ENCODE results near the gene E4F1. TPM values are rescaled to one million over a fixed set of nuclear protein-coding genes. Genes with fewer than 3 reads are reported as not detected.

Gene E4F1
- total RNA-seq, 4 donors from 2014 or later: 24.5 to 38.4 (median 27.0) TPM

DNA sequence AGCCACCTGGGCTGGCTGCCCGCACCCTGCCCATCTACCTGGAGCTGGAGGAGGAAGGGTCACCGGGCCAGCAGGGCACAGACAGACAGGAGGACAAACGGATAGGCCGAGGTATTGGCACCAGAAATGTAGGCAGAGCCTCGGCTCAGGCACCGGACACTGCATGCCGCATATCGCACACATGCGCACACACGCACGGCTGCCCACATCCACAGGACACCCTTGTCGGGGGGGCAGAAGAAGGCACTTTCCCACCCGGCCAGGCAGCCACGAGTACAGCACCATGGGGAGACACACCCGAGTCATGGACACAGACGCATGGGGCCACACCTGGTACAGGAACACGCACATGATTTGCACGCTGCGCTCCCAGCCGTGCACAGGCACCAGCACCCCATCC lies 41.4 kb upstream of the E4F1 start:
- Histone ChIP-seq H3K27me3 (no peaks in the 10 kb centered on the region), H3K4me1 (no peaks in the 10 kb centered on the region), H3K4me3 (no peak overlapping the region), H3K9me3 (no peaks in the 10 kb centered on the region), H3K36me3 (peaks cover 0 to 2% of the 10 kb centered on the region in 2 donors), H3K27ac (no peak overlapping the region)
- ATAC-seq (no peak), DNase-seq (no peak)
- intact Hi-C loops (cut with DNase I; ENCODE audit: low total_unique reads): no loop called here
- TF ChIP-seq, protein P1, sequence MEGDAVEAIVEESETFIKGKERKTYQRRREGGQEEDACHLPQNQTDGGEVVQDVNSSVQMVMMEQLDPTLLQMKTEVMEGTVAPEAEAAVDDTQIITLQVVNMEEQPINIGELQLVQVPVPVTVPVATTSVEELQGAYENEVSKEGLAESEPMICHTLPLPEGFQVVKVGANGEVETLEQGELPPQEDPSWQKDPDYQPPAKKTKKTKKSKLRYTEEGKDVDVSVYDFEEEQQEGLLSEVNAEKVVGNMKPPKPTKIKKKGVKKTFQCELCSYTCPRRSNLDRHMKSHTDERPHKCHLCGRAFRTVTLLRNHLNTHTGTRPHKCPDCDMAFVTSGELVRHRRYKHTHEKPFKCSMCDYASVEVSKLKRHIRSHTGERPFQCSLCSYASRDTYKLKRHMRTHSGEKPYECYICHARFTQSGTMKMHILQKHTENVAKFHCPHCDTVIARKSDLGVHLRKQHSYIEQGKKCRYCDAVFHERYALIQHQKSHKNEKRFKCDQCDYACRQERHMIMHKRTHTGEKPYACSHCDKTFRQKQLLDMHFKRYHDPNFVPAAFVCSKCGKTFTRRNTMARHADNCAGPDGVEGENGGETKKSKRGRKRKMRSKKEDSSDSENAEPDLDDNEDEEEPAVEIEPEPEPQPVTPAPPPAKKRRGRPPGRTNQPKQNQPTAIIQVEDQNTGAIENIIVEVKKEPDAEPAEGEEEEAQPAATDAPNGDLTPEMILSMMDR (IDR thresholded peaks at IDR 0.05 in 4 of 5, conservative IDR thresholded peaks at IDR 0.05 in 1 of 5): no peak
- TF ChIP-seq POLR2A (IDR thresholded peaks at IDR 0.05): no peak
- in situ Hi-C loops (cut with MboI; ENCODE audit: low sequenced_read_pairs in 4 of 4): no loop called here

DNA sequence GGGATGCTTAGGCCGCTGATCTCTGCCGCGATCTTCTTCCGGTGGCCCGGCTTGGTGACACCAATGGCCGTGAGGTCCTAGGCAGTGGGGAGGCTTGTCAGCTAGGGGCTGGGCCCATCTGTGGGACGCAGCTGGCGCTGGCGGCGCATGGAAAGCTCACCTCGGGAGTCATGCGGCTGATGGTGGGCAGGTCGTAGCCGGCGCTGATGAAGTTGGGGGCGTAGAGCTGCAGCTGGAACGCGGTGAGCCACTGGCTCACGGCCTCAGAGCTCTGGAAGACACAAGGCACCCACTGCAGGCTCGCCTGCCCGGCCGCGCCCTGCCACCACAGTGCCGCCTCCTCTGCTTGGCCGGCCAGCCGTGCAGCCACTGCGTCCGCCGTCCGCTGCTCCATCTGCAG lies 39.7 kb upstream of the E4F1 start:
- no peak for DNase-seq
- no peaks in the 10 kb centered on the region for H3K36me3 ChIP-seq
- no peak overlapping the region for H3K27ac ChIP-seq
- H3K9me3 ChIP-seq: no peaks in the 10 kb centered on the region
- no peaks in the 10 kb centered on the region for H3K27me3 ChIP-seq
- intact Hi-C loops (cut with DNase I; ENCODE audit: low total_unique reads): no loop called here
- in situ Hi-C loops (cut with MboI; ENCODE audit: low sequenced_read_pairs in 4 of 4): no loop called here
- no peak for ATAC-seq
- no peak overlapping the region for H3K4me3 ChIP-seq
- H3K4me1 ChIP-seq: no peaks in the 10 kb centered on the region
- TF ChIP-seq, protein P1 (IDR thresholded peaks at IDR 0.05 in 4 of 5, conservative IDR thresholded peaks at IDR 0.05 in 1 of 5): no peak
- TF ChIP-seq POLR2A (IDR thresholded peaks at IDR 0.05): no peak

- H3K4me3 ChIP-seq: no peak overlapping the region
- no peaks in the 10 kb centered on the region for H3K9me3 ChIP-seq
- TF ChIP-seq, protein P1 (IDR thresholded peaks at IDR 0.05 in 4 of 5, conservative IDR thresholded peaks at IDR 0.05 in 1 of 5): no peak
- no peak for TF ChIP-seq POLR2A (IDR thresholded peaks at IDR 0.05)
- no peaks in the 10 kb centered on the region for H3K36me3 ChIP-seq
- DNase-seq (no peak), ATAC-seq (no peak)
- H3K4me1 ChIP-seq: no peaks in the 10 kb centered on the region
- in situ Hi-C loops (cut with MboI; ENCODE audit: low sequenced_read_pairs in 4 of 4) (no loop called here), intact Hi-C loops (cut with DNase I; ENCODE audit: low total_unique reads) (no loop called here)
- H3K27me3 ChIP-seq: no peaks in the 10 kb centered on the region
- H3K27ac ChIP-seq: no peak overlapping the region
These were observed 39.0 kb upstream of the E4F1 start for GRCh38 chr16:2184346-2184745.

- no peaks in the 10 kb centered on the region for H3K9me3 ChIP-seq
- no peaks in the 10 kb centered on the region for H3K27me3 ChIP-seq
- no peaks in the 10 kb centered on the region for H3K36me3 ChIP-seq
- no peaks in the 10 kb centered on the region for H3K4me1 ChIP-seq
- H3K27ac ChIP-seq: no peak overlapping the region
- intact Hi-C loops (cut with DNase I; ENCODE audit: low total_unique reads) (no loop called here), in situ Hi-C loops (cut with MboI; ENCODE audit: low sequenced_read_pairs in 4 of 4) (no loop called here)
- DNase-seq: no peak
- TF ChIP-seq POLR2A (IDR thresholded peaks at IDR 0.05): no peak
- TF ChIP-seq, protein P1 (IDR thresholded peaks at IDR 0.05 in 4 of 5, conservative IDR thresholded peaks at IDR 0.05 in 1 of 5): no peak
- ATAC-seq: no peak
- no peak overlapping the region for H3K4me3 ChIP-seq
These were observed 38.4 kb upstream of the E4F1 start for GRCh38 chr16:2184962-2185361.

DNA sequence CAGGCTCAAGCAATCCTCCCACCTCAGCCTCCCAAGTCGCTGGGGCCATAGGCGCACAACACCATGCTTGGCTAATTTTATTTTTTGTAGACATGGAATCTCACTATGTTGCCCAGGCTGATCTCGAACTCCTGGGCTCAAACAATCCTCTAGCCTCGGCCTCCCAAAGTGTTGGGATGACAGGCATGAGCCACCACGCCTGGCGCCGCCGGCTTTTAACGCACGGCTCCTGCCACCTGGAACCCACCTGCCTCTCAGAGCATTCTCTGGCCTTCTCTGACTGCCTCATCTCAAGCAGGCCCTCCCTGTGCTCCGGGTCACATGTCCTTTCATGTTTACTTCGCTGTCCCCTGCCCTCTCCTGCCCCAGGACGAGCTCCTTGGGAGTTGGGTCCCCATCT lies 37.3 kb upstream of the E4F1 start:
- in situ Hi-C loops (cut with MboI; ENCODE audit: low sequenced_read_pairs in 4 of 4) (no loop called here), intact Hi-C loops (cut with DNase I; ENCODE audit: low total_unique reads) (no loop called here)
- Histone ChIP-seq H3K27me3 (no peaks in the 10 kb centered on the region), H3K4me3 (no peak overlapping the region), H3K4me1 (no peaks in the 10 kb centered on the region), H3K36me3 (no peaks in the 10 kb centered on the region), H3K9me3 (no peaks in the 10 kb centered on the region), H3K27ac (no peak overlapping the region)
- no peak for DNase-seq
- TF ChIP-seq, protein P1 (IDR thresholded peaks at IDR 0.05 in 4 of 5, conservative IDR thresholded peaks at IDR 0.05 in 1 of 5): no peak
- no peak for TF ChIP-seq POLR2A (IDR thresholded peaks at IDR 0.05)
- no peak for ATAC-seq

All from gastrocnemius medialis (tissue), 4 donors.